Astrocyte of the hippocampus (primary cell): ENCODE results near the gene NTN1.

Experiments
- DNase-seq: peaks from one replicate; pipeline ENCODE4 v3.0.0; 2011; ENCODE audit warnings: low read depth, low spot score

Gene NTN1

GRCh38 chr17:9158544-9159452 lies 137.5 kb downstream of the NTN1 start:
- DNase-seq = no peak

GRCh38 chr17:9162275-9162985 lies 141.1 kb downstream of the NTN1 start:
- DNase-seq = no peak

DNA sequence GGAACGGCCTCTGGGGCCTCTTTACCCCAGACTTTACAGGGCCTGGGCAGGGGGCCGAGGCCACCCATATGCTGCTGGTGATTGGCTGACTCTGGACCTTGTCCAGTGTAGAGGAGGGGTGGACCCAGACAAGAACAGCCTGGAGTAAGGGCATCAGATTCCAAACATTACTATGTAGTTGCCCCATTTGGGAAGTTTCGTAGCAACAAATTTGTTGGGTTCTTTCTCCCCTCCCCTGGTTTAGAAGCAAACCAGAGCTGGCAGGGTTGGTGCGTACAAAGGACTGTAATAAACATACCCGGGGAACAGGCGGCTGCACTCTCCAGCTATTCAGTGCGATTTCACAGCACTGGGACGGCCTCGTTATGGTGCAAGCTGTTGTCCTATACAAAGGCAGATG lies 145.5 kb downstream of the NTN1 start:
- no peak for DNase-seq

DNA sequence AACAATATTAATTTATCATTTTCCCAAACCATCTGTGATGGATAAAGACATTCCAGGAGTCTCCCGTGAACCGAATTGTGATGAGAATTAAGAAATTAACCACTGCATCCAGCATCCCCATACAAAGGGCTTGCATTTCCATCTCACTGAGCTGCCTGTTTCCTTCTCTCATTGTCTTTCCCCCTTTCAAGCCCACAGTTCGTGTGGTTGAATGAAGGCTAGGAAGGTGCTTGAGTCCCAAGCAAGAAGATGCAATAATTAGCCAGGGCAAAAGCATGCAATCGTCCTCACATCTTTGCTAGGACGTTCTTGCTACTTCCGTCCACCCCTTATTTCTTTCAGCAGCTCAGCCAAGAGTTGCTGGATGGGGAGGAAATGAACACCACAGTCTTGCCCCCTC lies 146.1 kb downstream of the NTN1 start:
- no peak for DNase-seq

DNA sequence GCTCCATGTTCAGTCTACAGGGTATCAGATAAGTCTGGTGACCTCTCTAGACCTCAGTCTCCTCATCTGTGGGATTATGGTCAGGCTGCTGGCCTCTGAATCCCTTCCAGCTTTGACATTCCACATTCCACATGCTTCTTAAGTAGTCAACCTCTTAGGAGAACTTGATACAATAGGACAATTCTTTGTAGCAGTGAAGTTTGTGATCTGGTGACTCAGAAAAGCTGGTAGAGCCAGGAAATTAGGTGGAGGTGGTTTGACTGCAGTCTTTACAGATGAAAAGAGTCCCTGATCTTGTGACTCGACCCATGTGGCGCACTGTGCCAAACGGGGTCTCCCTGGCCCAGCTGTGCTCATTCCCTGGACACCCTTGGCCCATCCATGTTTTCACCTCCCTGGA lies 147.8 kb downstream of the NTN1 start:
- peak; percentile 68 for DNase-seq

DNA sequence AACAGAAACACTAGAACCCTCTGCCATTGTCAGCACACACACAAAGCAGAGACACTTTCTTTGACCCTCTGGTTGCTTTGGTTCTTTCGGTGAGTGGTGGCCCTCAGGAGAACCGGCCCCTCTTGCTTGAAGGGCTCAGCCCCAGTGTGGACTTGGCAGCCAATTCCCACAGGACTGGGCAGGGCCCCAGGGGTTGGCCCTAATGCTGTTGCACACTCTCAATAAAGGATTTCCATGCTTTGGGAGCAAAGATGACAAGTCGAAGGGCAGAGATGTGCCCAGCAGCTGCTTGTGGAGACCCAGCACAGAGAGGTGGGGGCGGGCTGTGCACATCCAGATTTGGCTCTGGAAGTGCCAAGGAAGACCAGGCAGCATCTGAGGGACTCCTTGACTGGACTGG lies 149.0 kb downstream of the NTN1 start:
- no peak for DNase-seq

GRCh38 chr17:9170853-9171252 lies 149.5 kb downstream of the NTN1 start:
- no peak for DNase-seq

DNA sequence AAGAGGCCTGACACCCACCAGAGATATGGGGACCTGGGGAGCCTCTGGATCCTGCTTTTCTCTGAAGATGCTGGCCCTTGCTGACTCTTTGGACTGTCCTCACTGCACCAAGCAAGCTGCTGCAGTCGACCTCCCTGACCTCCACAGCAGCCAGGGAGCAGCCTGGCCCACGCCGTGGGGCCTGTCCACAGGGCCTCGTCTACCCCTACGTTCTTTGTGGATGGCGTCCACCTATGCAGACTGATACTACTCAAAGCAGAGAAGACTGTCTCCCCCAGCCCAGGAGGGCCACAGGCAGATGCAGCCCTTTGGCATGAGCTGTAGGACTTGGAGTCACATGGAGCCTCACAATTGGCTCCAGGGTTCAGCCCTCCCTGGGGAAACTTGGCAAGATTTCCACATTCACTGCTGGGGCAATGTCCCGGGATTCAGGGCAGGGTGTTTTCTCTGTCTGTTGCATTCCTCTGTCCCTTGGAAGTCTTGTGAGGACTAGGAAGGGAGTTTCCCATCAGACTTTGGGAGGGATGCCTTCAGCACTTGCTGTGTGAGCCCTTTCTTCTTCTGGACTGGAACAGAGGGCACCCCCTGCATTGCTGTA lies 152.2 kb downstream of the NTN1 start:
- DNase-seq = no peak

GRCh38 chr17:9174312-9174711 lies 153.0 kb downstream of the NTN1 start:
- no peak for DNase-seq

DNA sequence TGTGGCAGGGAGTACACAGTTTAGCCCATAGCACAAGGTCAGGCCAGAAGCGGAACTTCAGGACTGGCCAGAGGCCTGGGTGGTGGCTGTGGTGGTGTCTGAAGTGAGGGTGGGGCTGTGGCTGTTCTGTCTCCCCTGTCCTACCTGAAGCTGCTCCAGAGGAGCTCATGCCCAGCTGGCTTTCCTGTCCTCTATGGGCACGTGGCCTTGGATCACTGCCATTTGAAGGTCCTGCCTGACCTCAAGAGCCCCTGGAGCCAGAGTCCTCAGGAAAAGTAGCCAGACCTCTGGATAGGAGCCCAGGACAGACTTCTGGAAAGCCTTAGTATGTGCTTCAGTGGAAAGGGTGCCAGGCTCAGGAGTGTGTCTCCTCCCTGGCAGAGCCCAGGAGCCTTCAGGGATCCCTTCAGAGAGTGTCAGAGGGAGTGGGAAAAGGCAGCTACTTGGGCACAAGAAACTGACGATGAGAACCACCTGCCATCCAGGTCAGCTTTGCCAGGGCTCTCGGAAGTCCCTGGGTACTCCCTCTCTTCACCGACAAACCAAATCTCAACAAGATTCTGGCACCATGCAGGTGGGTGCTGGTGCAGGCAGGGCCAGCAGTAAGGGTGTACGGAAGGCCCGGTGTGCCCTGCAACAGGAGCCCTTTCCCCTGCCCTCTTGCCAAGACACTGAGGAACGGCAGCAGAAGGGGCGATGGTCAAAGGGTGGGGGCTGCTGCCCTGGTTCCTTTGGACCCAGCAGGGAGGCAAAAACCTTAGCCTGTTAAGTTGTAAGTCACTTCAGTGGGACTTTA lies 153.7 kb downstream of the NTN1 start:
- no peak for DNase-seq

DNA sequence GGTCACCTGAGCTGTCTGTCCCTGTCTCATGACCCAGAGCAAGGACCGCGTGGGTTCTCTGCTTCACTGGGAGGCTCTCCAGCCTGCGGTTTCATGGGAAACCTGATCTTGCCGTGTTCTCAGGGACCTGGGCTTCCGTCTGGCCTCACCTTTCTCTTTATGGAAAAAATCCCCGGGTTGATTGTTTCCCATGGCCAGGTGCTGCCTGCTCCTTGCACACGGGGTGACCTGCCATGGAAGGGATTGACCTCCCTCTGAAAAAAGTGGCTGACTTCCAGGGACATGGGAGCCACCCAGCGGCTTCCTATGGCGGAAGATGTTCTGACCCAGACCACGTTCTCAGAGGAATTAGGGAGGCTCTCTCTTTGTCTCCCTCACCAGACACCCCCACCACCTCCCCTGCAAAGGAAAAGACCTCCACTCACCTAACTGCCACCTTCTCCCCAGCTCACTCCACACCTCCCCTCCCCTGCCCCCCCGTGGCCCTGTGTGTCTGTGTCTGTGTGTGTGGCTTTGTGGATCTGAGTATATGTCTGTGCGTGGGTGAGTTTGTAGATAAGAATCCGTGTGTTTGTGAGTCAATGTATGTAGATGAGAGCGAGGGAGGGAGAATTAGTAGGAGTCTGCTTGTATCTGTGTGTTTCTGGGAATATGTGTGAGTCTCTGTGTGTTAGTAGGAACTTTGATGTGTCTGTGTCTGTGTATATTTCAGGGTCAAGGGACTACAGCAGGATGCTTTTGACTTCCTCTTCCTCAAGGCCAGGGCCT lies 154.6 kb downstream of the NTN1 start:
- DNase-seq = no peak

DNA sequence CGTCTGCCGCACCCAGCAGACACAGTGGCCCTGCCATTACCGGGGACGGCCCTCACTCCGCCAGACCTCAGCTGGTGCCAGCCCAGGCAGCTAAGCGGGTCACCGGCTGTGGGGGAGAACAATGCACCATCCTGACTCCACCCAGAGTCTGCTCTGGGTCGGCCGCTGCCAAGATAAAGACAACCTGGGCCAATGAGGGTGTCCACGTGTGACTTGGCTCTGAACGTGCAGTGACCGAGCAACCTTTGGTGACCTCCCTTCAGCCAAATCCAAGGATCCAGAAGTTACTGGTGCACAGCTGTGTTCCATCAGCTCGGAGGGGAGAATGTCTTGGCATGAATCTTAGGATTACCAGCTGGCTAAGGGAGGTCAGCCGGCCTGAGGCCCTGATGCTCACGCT lies 155.9 kb downstream of the NTN1 start:
- no peak for DNase-seq

DNA sequence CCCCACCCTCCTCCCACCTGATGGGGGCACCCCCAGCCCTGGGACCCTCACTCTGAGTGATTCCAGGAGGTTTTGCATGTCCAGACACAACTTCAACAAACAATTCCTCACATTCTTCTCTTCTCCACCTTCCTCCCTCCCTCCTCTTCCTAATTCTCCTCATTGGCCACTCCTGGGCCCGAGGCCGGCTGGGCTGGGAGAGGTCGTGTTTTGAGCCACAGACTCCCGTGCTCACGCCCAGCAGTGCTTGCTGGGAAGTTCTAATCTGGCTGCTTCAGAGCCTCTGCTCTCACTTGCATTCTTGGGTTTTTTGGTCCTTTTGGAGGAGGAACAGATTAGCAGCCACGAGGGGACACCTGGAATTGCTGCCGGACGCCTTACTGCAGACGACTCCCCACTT lies 157.0 kb downstream of the NTN1 start:
- no peak for DNase-seq

DNA sequence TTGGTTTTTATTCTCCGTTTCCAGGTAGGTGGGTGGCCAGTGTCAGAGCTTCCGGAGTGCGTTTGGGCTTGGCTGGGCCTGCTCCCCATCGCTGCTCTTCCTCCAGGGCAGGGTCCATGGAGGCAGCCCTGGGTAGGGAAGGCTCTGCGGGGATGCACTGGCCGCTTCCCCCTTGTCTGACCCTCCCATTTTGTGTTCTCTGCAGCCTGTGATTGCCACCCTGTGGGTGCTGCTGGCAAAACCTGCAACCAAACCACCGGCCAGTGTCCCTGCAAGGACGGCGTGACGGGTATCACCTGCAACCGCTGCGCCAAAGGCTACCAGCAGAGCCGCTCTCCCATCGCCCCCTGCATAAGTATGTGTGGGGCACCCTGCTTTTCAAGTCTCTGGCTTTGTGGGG lies 158.3 kb downstream of the NTN1 start:
- DNase-seq = no peak

GRCh38 chr17:9181640-9182039 lies 160.3 kb downstream of the NTN1 start:
- DNase-seq = no peak

- DNase-seq = no peak
Measured at GRCh38 chr17:9183306-9183705, 162.0 kb downstream of the NTN1 start.

- DNase-seq = peak; percentile 64
Measured at GRCh38 chr17:9185142-9185541, 163.8 kb downstream of the NTN1 start.

- DNase-seq = peak; percentile 41
Measured at GRCh38 chr17:9185688-9186284, 164.5 kb downstream of the NTN1 start.

GRCh38 chr17:9187828-9188227 lies 166.5 kb downstream of the NTN1 start:
- DNase-seq = no peak

- DNase-seq = no peak
Measured at GRCh38 chr17:9188367-9188766, 167.1 kb downstream of the NTN1 start.

- DNase-seq = no peak
Measured at GRCh38 chr17:9189870-9190269, 168.6 kb downstream of the NTN1 start.
